Epithelial cell of esophagus (primary cell): ENCODE results near the gene P4HA3.
A peak's percentile ranks its signal among the peaks of the same experiment; 100 is the strongest.

ENCODE experiments used
- DNase-seq: peaks from one replicate; pipeline ENCODE4 v3.0.0; 2010; ENCODE audit warnings: low read depth
- H3K4me3 ChIP-seq: 2 replicates; pipeline ENCODE4 v1.5.1; 2011; ENCODE audit warnings: mild to moderate bottlenecking, low read length, control low read depth
- TF ChIP-seq, protein P1 (sequence below): IDR thresholded peaks from 2 replicates; pipeline ENCODE4 v1.5.1; 2011; ENCODE audit warnings: low read depth, mild to moderate bottlenecking, low read length, control low read depth, inconsistent platforms; ENCODE audit not compliant: insufficient read depth; ENCODE audit errors: missing control alignments

The P4HA3 gene

DNA sequence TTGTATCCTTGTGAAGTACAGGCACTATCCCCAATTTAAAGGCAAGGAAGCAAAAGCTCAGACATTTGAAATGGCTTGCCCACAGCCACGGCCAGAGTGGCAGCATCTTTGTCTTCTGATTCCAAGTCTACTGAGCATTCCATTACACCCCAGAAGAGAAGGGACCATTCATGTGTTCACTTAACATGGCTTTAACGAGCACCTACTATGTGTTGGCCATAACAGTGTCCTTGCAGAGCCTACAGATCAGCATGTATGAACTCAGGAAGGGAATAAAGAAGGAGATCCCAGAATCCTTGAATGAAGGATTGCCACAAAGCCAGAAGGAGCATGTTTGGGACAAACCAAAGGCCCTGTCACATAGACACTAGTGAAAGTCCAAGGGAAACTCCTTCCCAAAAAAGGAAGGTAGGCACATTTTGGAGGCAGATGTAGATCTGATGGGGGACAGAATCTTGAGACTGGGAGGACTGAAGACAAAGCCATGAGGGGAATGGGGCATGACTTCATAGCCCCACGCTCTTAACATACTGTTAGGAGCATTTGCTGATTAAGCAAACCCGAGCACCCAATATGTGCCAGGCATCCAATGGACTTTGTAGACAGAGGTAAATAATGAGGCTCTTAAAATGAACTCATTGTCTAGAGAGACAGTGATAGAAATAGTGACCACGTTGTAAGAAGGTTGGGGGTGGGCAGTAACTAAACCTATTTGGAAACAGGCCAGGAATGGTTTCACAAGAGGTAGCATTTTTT lies 54.9 kb downstream of the P4HA3 start:
- no peak for DNase-seq
- TF ChIP-seq, protein P1, sequence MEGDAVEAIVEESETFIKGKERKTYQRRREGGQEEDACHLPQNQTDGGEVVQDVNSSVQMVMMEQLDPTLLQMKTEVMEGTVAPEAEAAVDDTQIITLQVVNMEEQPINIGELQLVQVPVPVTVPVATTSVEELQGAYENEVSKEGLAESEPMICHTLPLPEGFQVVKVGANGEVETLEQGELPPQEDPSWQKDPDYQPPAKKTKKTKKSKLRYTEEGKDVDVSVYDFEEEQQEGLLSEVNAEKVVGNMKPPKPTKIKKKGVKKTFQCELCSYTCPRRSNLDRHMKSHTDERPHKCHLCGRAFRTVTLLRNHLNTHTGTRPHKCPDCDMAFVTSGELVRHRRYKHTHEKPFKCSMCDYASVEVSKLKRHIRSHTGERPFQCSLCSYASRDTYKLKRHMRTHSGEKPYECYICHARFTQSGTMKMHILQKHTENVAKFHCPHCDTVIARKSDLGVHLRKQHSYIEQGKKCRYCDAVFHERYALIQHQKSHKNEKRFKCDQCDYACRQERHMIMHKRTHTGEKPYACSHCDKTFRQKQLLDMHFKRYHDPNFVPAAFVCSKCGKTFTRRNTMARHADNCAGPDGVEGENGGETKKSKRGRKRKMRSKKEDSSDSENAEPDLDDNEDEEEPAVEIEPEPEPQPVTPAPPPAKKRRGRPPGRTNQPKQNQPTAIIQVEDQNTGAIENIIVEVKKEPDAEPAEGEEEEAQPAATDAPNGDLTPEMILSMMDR = no peak
- no peak overlapping the region for H3K4me3 ChIP-seq

DNA sequence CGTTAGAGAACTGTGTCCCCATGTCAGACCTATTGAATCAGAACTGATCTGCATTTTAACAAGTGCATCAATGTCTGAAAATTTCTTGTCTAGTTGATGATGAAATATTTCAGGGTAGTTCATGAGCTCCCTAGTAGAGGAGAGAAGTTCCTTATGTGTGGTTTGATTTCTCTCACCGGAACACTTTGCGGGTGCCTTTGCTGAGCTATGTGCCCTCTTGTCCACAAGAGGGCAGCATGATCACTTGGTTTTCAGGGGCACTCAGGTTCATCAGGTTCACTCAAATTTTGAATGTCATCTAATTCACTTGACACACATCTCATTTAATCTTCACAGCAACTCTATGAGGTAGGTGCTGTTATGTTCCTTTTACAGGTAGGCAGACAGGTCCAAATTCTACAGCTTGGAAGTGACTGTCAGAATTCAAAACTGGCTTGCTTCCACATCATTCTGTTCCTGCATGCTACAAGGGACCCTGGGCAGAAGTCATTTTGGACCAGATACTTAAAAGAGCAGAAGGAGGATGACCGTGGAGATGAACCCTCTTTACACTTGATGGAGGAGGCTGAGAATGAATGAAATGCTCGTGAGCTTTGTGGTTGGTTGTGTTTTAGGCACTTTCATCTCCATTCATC lies 55.6 kb downstream of the P4HA3 start:
- TF ChIP-seq, protein P1 = peak; percentile 97
- H3K4me3 ChIP-seq = no peak overlapping the region
- peak; percentile 63 for DNase-seq

DNA sequence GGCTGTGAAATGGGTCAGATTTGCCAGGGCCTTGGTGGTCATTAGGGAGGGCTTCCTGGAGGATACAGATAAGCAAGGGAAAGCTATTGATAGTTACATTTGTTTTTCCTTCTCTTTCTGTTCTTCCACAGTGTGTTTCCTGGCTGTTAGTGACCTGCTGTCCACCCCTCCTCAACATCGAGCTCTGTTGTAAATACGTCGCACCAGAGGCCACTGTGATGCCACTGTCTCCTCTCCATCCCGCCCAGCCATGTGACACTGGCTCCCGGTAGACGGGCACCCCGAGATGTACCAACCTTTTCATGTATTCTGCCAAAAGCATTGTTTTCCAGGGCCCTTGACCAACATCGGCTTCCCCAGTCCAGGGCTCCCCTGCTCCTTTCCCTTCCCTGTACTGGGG lies 58.1 kb downstream of the P4HA3 start:
- TF ChIP-seq, protein P1 = no peak
- no peak overlapping the region for H3K4me3 ChIP-seq
- DNase-seq = no peak

DNA sequence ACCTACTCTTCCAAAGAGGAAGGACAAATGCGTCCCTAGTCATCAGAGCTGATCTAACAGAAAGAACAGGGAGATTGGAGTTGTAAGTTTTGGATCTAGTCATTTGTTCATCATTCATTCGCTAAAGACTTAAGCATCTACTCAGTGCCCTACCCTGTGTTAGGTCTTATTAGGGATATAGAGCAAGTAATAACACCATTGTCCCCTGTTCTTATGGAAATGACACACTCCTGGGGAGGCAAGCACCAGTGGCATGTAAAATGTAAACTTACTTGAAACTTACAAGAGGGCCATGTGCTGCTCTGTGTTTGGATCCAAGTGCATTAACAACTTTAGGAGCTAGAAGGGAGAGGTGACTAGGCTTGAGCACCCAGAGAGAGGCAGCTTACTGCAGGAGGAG lies 61.9 kb downstream of the P4HA3 start:
- TF ChIP-seq, protein P1 = no peak
- no peak for DNase-seq

DNA sequence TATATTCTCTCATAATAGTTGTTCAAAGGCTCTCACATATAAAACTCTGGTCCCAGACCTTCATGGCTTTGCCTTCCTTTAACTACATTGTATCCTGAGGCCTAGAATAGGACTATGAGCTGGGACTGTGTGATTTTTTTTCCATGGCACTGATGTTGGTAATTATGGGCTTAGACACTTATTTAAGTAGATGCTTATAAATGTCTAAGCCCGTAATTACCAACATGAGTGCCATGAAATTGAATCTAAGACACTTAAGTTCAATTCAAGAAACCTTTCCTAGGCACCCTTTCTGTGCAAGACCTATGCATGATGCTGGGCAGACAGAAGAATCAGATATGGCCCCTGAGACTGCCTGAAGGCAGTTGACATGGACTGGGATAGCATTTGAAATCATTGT lies 63.0 kb downstream of the P4HA3 start:
- TF ChIP-seq, protein P1 = no peak
- DNase-seq = no peak
- no peak overlapping the region for H3K4me3 ChIP-seq

More for the DNA sequence above, 61.9 kb downstream of the P4HA3 start:
- H3K4me3 ChIP-seq = no peak overlapping the region

GRCh38 chr11:74238243-74238642 lies 73.2 kb downstream of the P4HA3 start:
- H3K4me3 ChIP-seq = no peak overlapping the region
- no peak for DNase-seq
- TF ChIP-seq, protein P1 = no peak

DNA sequence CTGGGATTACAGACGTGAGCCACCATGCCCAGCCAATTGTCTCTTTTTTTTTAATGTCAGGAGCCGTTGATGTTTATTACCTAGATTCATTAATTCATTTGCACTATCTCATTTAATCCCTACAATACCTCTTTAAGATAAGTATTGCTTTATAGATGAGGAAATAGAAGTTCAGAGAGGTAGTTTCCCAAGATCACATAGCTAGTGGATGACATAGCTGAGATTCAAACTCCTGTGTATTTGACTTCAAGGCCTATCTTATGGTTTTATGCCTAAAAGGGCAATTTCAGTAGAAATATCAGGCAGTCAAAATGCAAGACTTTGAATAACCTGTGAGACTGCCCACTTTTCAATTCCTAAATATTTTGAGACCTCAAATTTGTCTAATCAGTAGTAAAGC lies 73.9 kb downstream of the P4HA3 start:
- DNase-seq = no peak
- TF ChIP-seq, protein P1 = no peak
- H3K4me3 ChIP-seq = no peak overlapping the region
